HG02884 (cell line): Measurements from ENCODE around the gene FAM187B.
"Not testable (repeated sequence)": the region's sequence is repeated elsewhere in the genome, so short reads cannot be mapped to it uniquely, and the experiment has no call there.

Experiments used
- ATAC-seq: cut with Tn5 transposase; IDR thresholded peaks from one replicate; pipeline ENCODE4 v1.9.1; 2021; ENCODE audit warnings: mild to moderate bottlenecking, moderate library complexity; ENCODE audit not compliant: unreplicated experiment

FAM187B gene

GRCh38 chr19:35236638-35237400 lies 8.3 kb upstream of the FAM187B start:
- no peak for ATAC-seq

- ATAC-seq = no peak
Measured at GRCh38 chr19:35232912-35233311, 4.4 kb upstream of the FAM187B start.

GRCh38 chr19:35231956-35232645 lies 3.6 kb upstream of the FAM187B start:
- no peak for ATAC-seq

GRCh38 chr19:35229601-35230000 lies 1.1 kb upstream of the FAM187B start:
- no peak for ATAC-seq

- ATAC-seq = no peak
Measured at GRCh38 chr19:35226748-35227147, 1.8 kb downstream of the FAM187B start.

- no peak for ATAC-seq
Measured at GRCh38 chr19:35225951-35226350, 2.6 kb downstream of the FAM187B start.

GRCh38 chr19:35224681-35225571 lies 3.6 kb downstream of the FAM187B start:
- ATAC-seq = no peak

- ATAC-seq = no peak
Measured at GRCh38 chr19:35223862-35224505, 4.6 kb downstream of the FAM187B start.

GRCh38 chr19:35223084-35223790 lies 5.3 kb downstream of the FAM187B start:
- ATAC-seq = no peak

GRCh38 chr19:35222373-35223015 lies 6.0 kb downstream of the FAM187B start:
- no peak for ATAC-seq

GRCh38 chr19:35220973-35221590 lies 7.5 kb downstream of the FAM187B start:
- not testable (repeated sequence) for ATAC-seq

GRCh38 chr19:35220315-35220921 lies 8.1 kb downstream of the FAM187B start:
- ATAC-seq = no peak

- ATAC-seq = no peak
Measured at GRCh38 chr19:35219008-35219407, 9.5 kb downstream of the FAM187B start.

- no peak for ATAC-seq
Measured at GRCh38 chr19:35217649-35217990, 10.9 kb downstream of the FAM187B start.

- no peak for ATAC-seq
Measured at GRCh38 chr19:35216833-35217648, 11.5 kb downstream of the FAM187B start.

GRCh38 chr19:35216016-35216832 lies 12.3 kb downstream of the FAM187B start:
- ATAC-seq = no peak

GRCh38 chr19:35214766-35215422 lies 13.6 kb downstream of the FAM187B start:
- ATAC-seq = no peak
